ENCODE measurements around the gene LMX1A. TPM values are rescaled to one million over a fixed set of nuclear protein-coding genes. Genes with fewer than 3 reads are reported as not detected.

Gene LMX1A
- total RNA-seq, 4 donors from 2014 or later: 0.18 to 0.67 (median 0.38) TPM; not detected in 1

GRCh38 chr1:165235155-165235776 lies 121.2 kb downstream of the LMX1A start:
- no peak for TF ChIP-seq CTCF (IDR thresholded peaks at IDR 0.05)
- Histone ChIP-seq H3K27ac (no peak overlapping the region), H3K27me3 (peaks cover 0 to 86% (median 10%) of the 10 kb centered on the region in 4 donors), H3K9me3 (no peaks in the 10 kb centered on the region), H3K4me1 (peaks cover 7 to 15% (median 9%) of the 10 kb centered on the region in 3 donors), H3K4me3 (peak overlapping the region; percentile 26 to 65 (median 38)), H3K36me3 (no peaks in the 10 kb centered on the region)
- intact Hi-C loops (cut with DNase I): no loop called here
- DNase-seq: no peak
- 5 to 10% methylated on average over 26 to 33 of the region's 56 CpGs for WGBS, 2 donors

GRCh38 chr1:165234149-165234548 lies 122.4 kb downstream of the LMX1A start:
- WGBS, 2 donors: 71 to 80% methylated on average over 4 of the region's 4 CpGs
- TF ChIP-seq CTCF (IDR thresholded peaks at IDR 0.05) (no peak), POLR2A (IDR thresholded peaks at IDR 0.05) (no peak)
- H3K36me3 ChIP-seq: no peaks in the 10 kb centered on the region
- no peaks in the 10 kb centered on the region for H3K9me3 ChIP-seq
- peaks cover 7 to 15% (median 9%) of the 10 kb centered on the region in 3 donors for H3K4me1 ChIP-seq
- DNase-seq: no peak
- H3K4me3 ChIP-seq: no peak overlapping the region
- H3K27me3 ChIP-seq: peaks cover 0 to 84% (median 10%) of the 10 kb centered on the region in 4 donors
- H3K27ac ChIP-seq: no peak overlapping the region
- intact Hi-C loops (cut with DNase I): no loop called here

GRCh38 chr1:165228676-165229075 lies 127.8 kb downstream of the LMX1A start:
- TF ChIP-seq CTCF (IDR thresholded peaks at IDR 0.05) (no peak), POLR2A (IDR thresholded peaks at IDR 0.05) (no peak)
- no peak overlapping the region for H3K27ac ChIP-seq
- no peak for DNase-seq
- intact Hi-C loops (cut with DNase I): no loop called here
- H3K27me3 ChIP-seq: peaks cover 0 to 81% (median 1%) of the 10 kb centered on the region in 4 donors
- H3K4me3 ChIP-seq: no peak overlapping the region
- WGBS, 2 donors: 12 to 21% methylated on average over 2 of the region's 2 CpGs
- H3K9me3 ChIP-seq: no peaks in the 10 kb centered on the region
- H3K4me1 ChIP-seq: no peaks in the 10 kb centered on the region
- no peaks in the 10 kb centered on the region for H3K36me3 ChIP-seq

GRCh38 chr1:165228111-165228655 lies 128.3 kb downstream of the LMX1A start:
- no peaks in the 10 kb centered on the region for H3K36me3 ChIP-seq
- no peak overlapping the region for H3K27ac ChIP-seq
- no peaks in the 10 kb centered on the region for H3K4me1 ChIP-seq
- H3K27me3 ChIP-seq: peaks cover 0 to 76% (median 1%) of the 10 kb centered on the region in 4 donors
- H3K9me3 ChIP-seq: no peaks in the 10 kb centered on the region
- WGBS, 2 donors: 38 to 49% methylated on average over 2 of the region's 2 CpGs
- no peak overlapping the region for H3K4me3 ChIP-seq
- no peak for DNase-seq
- intact Hi-C loops (cut with DNase I): no loop called here
- TF ChIP-seq CTCF (IDR thresholded peaks at IDR 0.05) (no peak), POLR2A (IDR thresholded peaks at IDR 0.05) (no peak)

GRCh38 chr1:165226326-165226725 lies 130.2 kb downstream of the LMX1A start:
- Histone ChIP-seq H3K27ac (no peak overlapping the region), H3K4me1 (peaks cover 0 to 11% (median 0%) of the 10 kb centered on the region in 3 donors), H3K4me3 (no peak overlapping the region), H3K9me3 (no peaks in the 10 kb centered on the region), H3K27me3 (peaks cover 0 to 57% (median 0%) of the 10 kb centered on the region in 4 donors), H3K36me3 (no peaks in the 10 kb centered on the region)
- intact Hi-C loops (cut with DNase I): no loop called here
- no peak for DNase-seq
- TF ChIP-seq CTCF (IDR thresholded peaks at IDR 0.05) (no peak), POLR2A (IDR thresholded peaks at IDR 0.05) (no peak)
- 79 to 100% methylated on average over 1 to 2 of the region's 2 CpGs for WGBS, 2 donors

Measured in esophagus squamous epithelium (tissue), 5 donors.